Measurements from ENCODE around the gene GPR50.

The GPR50 gene

DNA sequence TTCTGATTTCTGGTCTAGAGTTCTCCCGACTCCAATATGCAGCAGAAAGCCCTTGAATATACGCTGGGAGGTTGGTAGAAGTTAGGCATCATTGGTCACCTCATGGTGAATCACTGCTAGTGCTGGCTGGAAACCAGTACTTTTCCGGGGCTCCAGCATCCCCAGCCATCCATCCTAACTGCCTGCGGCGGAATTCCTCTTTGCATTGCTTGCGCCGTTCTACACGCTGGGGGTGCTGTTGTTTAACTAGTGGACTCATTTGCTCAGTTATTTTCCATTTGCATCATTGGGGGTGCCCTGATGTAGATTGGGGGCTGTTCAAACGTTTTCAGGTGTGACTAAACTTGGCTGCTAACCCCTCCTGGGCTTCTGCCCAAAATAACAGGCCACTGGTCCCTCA, 23.3 kb upstream of the GPR50 start:
- Histone ChIP-seq H3K4me1 (ENCODE audit: insufficient read depth, low read length, poor library complexity, severe bottlenecking) (no peaks in the 10 kb centered on the region), H3F3A (ENCODE audit: low read depth) (no peaks in the 10 kb centered on the region), H3K9me3 (ENCODE audit: insufficient read depth, low read depth, low read length) (no peaks in the 10 kb centered on the region), H3K4me3 (ENCODE audit: low read length, poor library complexity, severe bottlenecking) (no peak overlapping the region), H3K79me2 (ENCODE audit: insufficient read depth, low read length) (no peaks in the 10 kb centered on the region), H2AFZ (ENCODE audit: low read length) (no peak overlapping the region), H3K9ac (ENCODE audit: low read depth, low read length, poor library complexity, severe bottlenecking) (no peak overlapping the region), H3K4me2 (ENCODE audit: low read depth, low read length, poor library complexity, severe bottlenecking) (no peak overlapping the region), H3K9me2 (replicated peaks; ENCODE audit: low read depth, low read length) (no peaks in the 10 kb centered on the region), H4K20me1 (ENCODE audit: insufficient read depth, low read length, poor library complexity, severe bottlenecking) (no peaks in the 10 kb centered on the region), H3K27me3 (ENCODE audit: insufficient read depth, low read length, poor library complexity, severe bottlenecking) (no peaks in the 10 kb centered on the region), H3K36me3 (ENCODE audit: insufficient read depth, low read length) (no peaks in the 10 kb centered on the region)
- no peak for TF ChIP-seq EZH2phosphoT487 (IDR thresholded peaks at IDR 0.05; ENCODE audit: borderline replicate concordance)
- TF ChIP-seq, protein P1, sequence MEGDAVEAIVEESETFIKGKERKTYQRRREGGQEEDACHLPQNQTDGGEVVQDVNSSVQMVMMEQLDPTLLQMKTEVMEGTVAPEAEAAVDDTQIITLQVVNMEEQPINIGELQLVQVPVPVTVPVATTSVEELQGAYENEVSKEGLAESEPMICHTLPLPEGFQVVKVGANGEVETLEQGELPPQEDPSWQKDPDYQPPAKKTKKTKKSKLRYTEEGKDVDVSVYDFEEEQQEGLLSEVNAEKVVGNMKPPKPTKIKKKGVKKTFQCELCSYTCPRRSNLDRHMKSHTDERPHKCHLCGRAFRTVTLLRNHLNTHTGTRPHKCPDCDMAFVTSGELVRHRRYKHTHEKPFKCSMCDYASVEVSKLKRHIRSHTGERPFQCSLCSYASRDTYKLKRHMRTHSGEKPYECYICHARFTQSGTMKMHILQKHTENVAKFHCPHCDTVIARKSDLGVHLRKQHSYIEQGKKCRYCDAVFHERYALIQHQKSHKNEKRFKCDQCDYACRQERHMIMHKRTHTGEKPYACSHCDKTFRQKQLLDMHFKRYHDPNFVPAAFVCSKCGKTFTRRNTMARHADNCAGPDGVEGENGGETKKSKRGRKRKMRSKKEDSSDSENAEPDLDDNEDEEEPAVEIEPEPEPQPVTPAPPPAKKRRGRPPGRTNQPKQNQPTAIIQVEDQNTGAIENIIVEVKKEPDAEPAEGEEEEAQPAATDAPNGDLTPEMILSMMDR (conservative IDR thresholded peaks at IDR 0.05; ENCODE audit: low read length) = no peak

DNA sequence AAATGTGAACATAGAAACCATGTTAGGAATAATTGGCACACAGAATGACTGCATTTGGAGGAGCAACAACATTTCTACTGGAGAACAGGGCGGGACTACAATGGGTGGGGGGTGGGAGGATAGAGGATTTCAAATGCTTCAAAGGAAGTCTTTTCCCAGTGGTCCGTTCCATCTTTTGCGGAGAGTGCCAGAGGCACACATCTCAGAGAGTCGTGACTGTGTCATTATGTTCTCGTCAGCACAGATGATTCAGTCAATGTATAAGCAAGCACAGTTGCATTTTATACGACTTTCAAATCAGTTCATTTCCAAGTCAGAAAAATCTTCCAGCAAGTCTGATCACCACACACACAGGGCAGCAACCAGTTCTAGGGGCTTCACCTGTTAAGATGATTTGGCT, 22.7 kb upstream of the GPR50 start:
- Histone ChIP-seq H3K4me1 (ENCODE audit: insufficient read depth, low read length, poor library complexity, severe bottlenecking) (no peaks in the 10 kb centered on the region), H4K20me1 (ENCODE audit: insufficient read depth, low read length, poor library complexity, severe bottlenecking) (no peaks in the 10 kb centered on the region), H3K9me2 (replicated peaks; ENCODE audit: low read depth, low read length) (no peaks in the 10 kb centered on the region), H3K4me2 (ENCODE audit: low read depth, low read length, poor library complexity, severe bottlenecking) (no peak overlapping the region), H3F3A (ENCODE audit: low read depth) (no peaks in the 10 kb centered on the region), H3K9ac (ENCODE audit: low read depth, low read length, poor library complexity, severe bottlenecking) (no peak overlapping the region), H3K36me3 (ENCODE audit: insufficient read depth, low read length) (no peaks in the 10 kb centered on the region), H3K9me3 (ENCODE audit: insufficient read depth, low read depth, low read length) (no peaks in the 10 kb centered on the region), H3K79me2 (ENCODE audit: insufficient read depth, low read length) (no peaks in the 10 kb centered on the region), H3K27me3 (ENCODE audit: insufficient read depth, low read length, poor library complexity, severe bottlenecking) (no peaks in the 10 kb centered on the region), H3K4me3 (ENCODE audit: low read length, poor library complexity, severe bottlenecking) (no peak overlapping the region), H2AFZ (ENCODE audit: low read length) (no peak overlapping the region)
- TF ChIP-seq EZH2phosphoT487 (IDR thresholded peaks at IDR 0.05; ENCODE audit: borderline replicate concordance) = no peak

DNA sequence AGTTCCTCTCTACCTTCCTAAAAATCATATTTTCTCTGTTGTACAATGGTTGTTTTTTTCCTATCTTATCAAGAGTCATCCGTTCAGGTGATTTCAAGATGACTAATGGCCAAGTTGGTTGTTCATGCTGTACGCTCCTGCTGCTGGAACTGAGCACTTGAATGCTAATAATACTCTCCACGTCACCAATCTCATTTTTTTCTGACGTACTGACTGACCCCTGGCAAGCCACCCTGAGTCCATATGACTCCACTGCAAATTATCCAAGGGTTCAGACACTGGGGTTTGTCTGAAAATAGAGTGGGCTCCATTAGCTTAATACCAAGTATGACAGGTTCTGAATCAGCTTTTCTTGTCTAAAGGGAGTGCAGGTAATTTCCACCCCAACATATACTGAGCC, 21.1 kb upstream of the GPR50 start:
- no peak overlapping the region for H3K4me3 ChIP-seq (ENCODE audit: low read length, poor library complexity, severe bottlenecking)
- H3K4me2 ChIP-seq (ENCODE audit: low read depth, low read length, poor library complexity, severe bottlenecking) = no peak overlapping the region
- no peak for TF ChIP-seq EZH2phosphoT487 (IDR thresholded peaks at IDR 0.05; ENCODE audit: borderline replicate concordance)
- TF ChIP-seq, protein P1 (conservative IDR thresholded peaks at IDR 0.05; ENCODE audit: low read length) = no peak
- no peaks in the 10 kb centered on the region for H3K9me2 ChIP-seq (replicated peaks; ENCODE audit: low read depth, low read length)
- H3K36me3 ChIP-seq (ENCODE audit: insufficient read depth, low read length) = no peaks in the 10 kb centered on the region
- H3K9ac ChIP-seq (ENCODE audit: low read depth, low read length, poor library complexity, severe bottlenecking) = no peak overlapping the region
- H3K79me2 ChIP-seq (ENCODE audit: insufficient read depth, low read length) = no peaks in the 10 kb centered on the region
- no peaks in the 10 kb centered on the region for H3K4me1 ChIP-seq (ENCODE audit: insufficient read depth, low read length, poor library complexity, severe bottlenecking)
- H3F3A ChIP-seq (ENCODE audit: low read depth) = no peaks in the 10 kb centered on the region
- H4K20me1 ChIP-seq (ENCODE audit: insufficient read depth, low read length, poor library complexity, severe bottlenecking) = no peaks in the 10 kb centered on the region
- H3K27me3 ChIP-seq (ENCODE audit: insufficient read depth, low read length, poor library complexity, severe bottlenecking) = no peaks in the 10 kb centered on the region
- no peaks in the 10 kb centered on the region for H3K9me3 ChIP-seq (ENCODE audit: insufficient read depth, low read depth, low read length)
- no peak overlapping the region for H2AFZ ChIP-seq (ENCODE audit: low read length)

DNA sequence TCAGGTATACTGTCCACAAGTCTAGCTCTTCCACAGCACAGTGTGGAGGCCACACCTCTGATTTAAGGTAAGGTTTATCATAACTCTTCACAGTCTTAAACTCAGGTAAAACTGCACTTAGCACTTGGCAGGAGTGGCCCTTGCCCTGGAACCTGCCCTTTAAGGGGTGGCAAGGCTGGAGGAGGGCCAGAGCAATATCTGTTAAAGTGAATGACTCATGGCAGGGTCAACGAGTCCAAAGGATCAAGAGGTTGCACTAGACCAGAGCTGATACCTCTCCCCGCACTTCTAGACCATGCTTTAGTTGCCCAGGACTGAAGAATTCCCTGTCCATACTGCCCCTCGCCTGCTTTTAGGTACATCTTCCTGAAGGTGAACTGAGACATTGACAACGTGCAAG, 14.7 kb upstream of the GPR50 start:
- TF ChIP-seq, protein P1 (conservative IDR thresholded peaks at IDR 0.05; ENCODE audit: low read length) = no peak
- no peak for TF ChIP-seq EZH2phosphoT487 (IDR thresholded peaks at IDR 0.05; ENCODE audit: borderline replicate concordance)
- Histone ChIP-seq H3K9me2 (replicated peaks; ENCODE audit: low read depth, low read length) (no peaks in the 10 kb centered on the region), H3K27me3 (ENCODE audit: insufficient read depth, low read length, poor library complexity, severe bottlenecking) (no peaks in the 10 kb centered on the region), H3K9ac (ENCODE audit: low read depth, low read length, poor library complexity, severe bottlenecking) (no peak overlapping the region), H4K20me1 (ENCODE audit: insufficient read depth, low read length, poor library complexity, severe bottlenecking) (no peaks in the 10 kb centered on the region), H3K4me2 (ENCODE audit: low read depth, low read length, poor library complexity, severe bottlenecking) (no peak overlapping the region), H2AFZ (ENCODE audit: low read length) (no peak overlapping the region), H3K9me3 (ENCODE audit: insufficient read depth, low read depth, low read length) (no peaks in the 10 kb centered on the region), H3K79me2 (ENCODE audit: insufficient read depth, low read length) (no peaks in the 10 kb centered on the region), H3K4me3 (ENCODE audit: low read length, poor library complexity, severe bottlenecking) (no peak overlapping the region), H3K36me3 (ENCODE audit: insufficient read depth, low read length) (no peaks in the 10 kb centered on the region), H3K4me1 (ENCODE audit: insufficient read depth, low read length, poor library complexity, severe bottlenecking) (no peaks in the 10 kb centered on the region), H3F3A (ENCODE audit: low read depth) (no peaks in the 10 kb centered on the region)
